Activated naive CD4-positive, alpha-beta T cell (primary cell): ENCODE results near the gene GABRA5.
"Not testable (repeated sequence)": the region's sequence is repeated elsewhere in the genome, so short reads cannot be mapped to it uniquely, and the experiment has no call there.

Source experiments
- DNase-seq, 4 experiments: peaks; one replicate each; lab custom pipeline; 2025; lab: John Stamatoyannopoulos, UW

Gene GABRA5

DNA sequence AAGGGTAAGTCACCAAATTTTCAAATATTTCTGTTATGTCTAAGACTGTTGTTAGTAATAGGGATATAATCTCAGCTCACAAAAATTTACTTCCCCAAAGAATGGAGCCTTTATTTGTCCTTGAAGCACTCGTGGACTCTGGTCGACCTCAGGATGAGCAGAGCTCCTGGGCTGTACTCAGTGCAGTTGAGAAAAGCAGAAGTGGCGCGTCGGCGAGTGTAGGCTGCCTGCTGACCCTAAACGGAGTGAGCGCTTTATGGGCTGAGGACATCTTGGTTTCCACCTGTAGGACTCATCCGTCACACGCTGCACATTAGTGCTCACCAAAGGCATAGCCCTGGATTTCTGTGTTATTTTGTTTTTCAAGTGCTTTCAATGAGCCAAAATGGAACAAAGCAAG lies 11.0 kb downstream of the GABRA5 start:
- DNase-seq: no peak

GRCh38 chr15:26879706-26880105 lies 12.8 kb downstream of the GABRA5 start:
- DNase-seq: no peak

DNA sequence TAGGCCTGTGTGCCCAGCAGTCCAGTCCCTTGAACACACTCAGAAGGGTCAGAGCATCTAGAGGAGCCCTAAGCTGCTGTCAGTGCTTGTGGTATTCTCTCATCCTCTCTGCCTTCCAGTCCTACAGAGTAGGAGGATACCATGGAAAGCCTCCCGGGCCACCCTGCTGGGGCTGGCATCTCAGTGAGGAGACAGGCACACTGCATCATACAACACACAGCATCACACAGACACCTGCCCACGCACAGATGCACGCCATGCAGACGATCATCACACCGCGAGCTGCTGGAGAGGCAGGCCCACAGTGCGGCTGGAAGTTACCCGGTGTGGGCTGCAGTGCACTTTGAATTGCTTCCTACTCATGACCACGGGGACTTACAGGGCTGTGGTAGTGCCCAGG lies 15.2 kb downstream of the GABRA5 start:
- DNase-seq: no peak

DNA sequence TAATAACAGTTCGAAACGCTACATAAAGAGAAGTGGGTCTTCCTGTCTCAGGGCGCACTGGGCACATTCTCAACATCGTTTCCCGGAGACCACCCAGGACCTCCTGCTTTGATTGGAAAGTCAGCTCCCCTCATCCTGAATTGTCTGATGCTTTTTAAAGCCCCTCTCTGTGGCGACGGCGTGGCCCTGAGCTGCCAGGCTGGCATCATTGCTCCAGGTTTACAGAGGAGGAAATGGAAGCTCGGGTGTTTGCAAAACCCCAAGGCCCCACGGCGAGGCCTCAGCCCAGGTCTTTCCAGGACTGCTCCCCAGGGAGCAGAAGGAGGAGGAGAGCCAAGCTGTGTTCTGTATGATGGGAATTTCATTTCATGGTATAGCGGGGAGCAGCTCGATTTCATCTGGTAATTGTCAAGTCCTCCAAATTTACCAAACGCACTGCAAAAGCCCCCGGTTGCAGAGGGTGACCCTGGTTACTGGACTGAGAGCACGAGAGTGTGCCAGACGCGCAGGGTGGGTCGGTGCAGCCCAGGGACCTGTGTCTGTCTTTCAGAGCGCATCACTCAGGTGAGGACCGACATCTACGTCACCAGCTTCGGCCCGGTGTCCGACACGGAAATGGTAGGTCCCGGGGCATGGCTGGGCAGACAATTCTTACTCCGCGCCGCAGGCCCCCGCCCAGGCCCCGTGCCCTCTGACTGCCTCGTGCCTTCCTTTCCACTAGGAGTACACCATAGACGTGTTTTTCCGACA lies 15.9 kb downstream of the GABRA5 start:
- no peak for DNase-seq

GRCh38 chr15:26883466-26883865 lies 16.6 kb downstream of the GABRA5 start:
- DNase-seq: no peak

DNA sequence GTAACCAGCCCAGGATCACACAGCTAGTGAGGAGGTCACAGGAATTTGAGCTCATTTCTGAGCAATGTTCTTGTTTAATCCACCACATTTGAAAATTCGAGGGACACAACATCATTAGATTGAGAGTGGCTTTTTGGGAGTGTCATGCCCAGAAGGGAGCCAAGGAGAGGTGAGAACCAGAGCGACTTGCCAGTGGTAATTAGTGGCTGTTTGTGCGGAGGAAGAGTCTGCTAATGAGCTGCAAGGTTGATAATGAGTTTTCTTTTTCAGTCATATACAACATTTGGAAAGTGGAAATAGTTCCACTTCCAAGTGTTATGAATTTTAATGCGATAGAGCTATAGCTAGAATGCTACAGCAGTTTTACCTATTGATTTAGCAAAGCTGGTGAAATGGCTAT lies 19.7 kb downstream of the GABRA5 start:
- DNase-seq: no peak

GRCh38 chr15:26887926-26888666 lies 21.2 kb downstream of the GABRA5 start:
- DNase-seq: no peak

GRCh38 chr15:26888761-26889160 lies 21.9 kb downstream of the GABRA5 start:
- DNase-seq: no peak

- no peak for DNase-seq
Observed at GRCh38 chr15:26889298-26889898, 22.5 kb downstream of the GABRA5 start.

DNA sequence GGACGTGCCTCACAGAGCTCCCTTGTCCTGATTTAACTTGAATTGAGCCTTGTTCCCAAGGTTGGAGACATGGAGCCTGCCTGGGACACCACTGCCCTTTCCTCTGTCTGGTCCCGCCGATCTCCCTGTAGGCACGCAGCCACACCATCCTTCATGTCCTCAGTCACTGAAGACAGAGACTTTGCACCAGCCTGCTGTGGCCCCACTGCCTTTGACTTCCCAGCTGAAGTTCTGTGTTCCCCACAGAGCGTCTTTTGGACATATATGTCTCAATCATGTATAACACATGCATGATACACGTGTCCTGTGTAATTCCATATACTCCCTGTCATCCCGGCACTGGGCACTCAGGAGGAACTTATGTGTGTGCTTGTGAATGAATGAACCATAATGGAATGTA lies 23.6 kb downstream of the GABRA5 start:
- no peak for DNase-seq

GRCh38 chr15:26890988-26891387 lies 24.1 kb downstream of the GABRA5 start:
- DNase-seq: no peak

DNA sequence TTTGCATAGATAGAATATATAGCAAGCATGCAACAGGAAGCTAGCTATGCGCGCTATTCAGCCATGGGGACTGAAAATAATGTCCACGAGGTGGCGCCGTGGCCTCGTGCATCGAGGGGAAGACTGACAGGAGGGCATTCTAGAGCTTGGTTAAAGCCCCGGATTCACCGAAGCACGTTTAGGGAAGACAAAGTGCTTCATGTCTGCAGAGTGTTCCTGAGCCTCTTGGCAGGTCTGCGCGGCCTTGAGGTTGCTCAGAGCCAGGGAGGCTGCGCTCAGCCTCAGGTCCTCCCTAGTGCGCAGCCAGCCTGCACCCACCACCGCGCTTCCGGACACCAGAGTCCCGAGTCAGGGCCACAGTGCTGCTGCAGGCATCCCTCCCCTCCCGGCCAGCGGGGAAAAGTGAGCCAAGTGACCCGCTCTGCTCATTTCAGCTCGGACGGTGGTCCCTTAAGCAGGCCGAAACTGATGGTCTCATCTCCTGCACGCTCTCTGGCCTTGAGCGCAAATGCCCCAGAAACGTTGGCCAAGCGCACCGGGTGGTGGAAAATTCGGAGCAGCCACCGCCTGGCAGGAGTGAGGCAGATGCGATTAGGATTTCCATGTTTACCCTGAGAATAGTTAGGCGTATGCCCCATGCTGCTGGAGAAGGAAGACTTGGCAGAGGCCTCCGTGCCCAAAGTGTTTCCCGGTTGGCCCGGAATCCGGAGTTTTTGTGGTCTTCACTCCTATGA lies 24.8 kb downstream of the GABRA5 start:
- no peak for DNase-seq

- DNase-seq: no peak
Observed at GRCh38 chr15:26892182-26892518, 25.3 kb downstream of the GABRA5 start.

- DNase-seq: no peak
Observed at GRCh38 chr15:26892678-26893077, 25.8 kb downstream of the GABRA5 start.

GRCh38 chr15:26893351-26894065 lies 26.6 kb downstream of the GABRA5 start:
- no peak for DNase-seq

DNA sequence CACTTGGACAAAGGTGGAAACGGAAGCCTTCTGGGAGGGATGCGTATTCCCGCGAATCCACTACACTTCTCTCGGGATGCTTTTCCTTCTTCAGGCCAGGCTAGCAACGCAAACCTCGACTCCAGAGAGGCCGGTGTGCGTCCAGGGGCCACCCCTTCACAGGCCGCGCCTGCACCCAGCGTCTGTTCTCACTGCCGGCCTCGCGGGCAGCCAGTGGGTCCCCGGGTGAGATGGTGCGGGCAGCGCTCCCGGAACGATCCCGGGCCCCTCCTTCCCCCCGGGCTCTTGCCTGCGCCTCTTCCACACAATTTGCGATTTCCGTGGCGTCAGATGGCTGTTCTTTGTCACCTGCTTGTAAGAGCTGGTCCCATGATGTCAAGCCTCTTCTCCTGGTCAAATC lies 27.3 kb downstream of the GABRA5 start:
- no peak for DNase-seq

GRCh38 chr15:26895346-26895745 lies 28.5 kb downstream of the GABRA5 start:
- not testable (repeated sequence) for DNase-seq

DNA sequence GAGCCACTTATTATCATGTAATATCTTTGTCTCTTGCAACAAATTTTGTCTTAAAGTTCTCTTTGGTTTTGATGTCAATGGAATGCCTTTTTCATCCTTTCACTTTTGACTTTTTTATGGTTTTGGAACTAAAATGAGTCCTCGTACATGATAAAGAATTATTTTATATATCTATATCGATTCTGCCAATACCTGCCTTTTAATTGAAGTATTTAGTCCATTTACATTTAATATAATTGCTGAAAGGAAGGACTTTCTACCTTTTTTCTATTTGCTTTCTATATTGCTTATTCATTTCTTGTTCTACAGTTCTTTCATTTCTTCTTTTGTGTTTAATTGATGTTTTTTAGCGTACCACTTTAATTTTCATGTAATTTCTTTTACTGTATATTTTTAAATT lies 32.8 kb downstream of the GABRA5 start:
- DNase-seq: no peak

- DNase-seq: no peak
Observed at GRCh38 chr15:26901041-26901440, 34.2 kb downstream of the GABRA5 start.

DNA sequence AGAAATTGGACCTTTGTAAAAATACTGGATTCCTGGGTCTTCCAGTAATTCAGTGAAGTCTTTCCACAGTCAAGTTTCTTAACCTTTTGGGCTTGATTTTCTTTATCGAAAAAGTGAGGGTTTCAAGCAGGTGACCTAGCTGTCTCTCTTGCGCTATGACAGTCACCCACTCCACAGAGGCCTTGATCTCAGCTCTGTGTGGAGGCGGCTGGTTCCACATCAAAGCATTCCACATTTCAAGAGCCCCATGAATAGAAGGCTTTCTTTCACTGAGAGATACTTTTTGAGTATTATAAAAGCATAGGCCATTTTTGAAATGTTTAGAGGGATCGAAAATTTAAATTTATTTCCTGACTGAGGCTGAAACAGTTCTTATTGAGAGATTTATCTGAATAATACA lies 43.9 kb downstream of the GABRA5 start:
- DNase-seq: no peak

DNA sequence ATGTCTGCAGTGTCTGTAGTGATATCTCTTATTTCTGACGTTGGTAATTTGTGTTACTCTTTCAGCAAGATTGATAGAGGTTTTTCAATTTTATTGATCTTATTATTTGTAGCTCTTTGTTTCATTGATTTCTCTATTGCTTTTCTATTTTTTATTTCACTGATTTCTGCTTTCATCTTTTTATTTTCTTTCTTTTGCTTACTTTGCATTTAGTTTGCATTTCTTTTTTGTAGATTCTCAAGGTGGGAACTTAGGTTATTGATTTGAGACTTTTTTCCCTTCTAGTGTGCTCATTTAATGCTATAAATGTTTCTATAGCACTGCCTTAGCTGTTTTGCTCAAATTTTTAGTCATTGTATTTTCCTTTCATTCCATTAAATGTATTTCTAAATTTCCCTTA lies 54.6 kb downstream of the GABRA5 start:
- no peak for DNase-seq

DNA sequence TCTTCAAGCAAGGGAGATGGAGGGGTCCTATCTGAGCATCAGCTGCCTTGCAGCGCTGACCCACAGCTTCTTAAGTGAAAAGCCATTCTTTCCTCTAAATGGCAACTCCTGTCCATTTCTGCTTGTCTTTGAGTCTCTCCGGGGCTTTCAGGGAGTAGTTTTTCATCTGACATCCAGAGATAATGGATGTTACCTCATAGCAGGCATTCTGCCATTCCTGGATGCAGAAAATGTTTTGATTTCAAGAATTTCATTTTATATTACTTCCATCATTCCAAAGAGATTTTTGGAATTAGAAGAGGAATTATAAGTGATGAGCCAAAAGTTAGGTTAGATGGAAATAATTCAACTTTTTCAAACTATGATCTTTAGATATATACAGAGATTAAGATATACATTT lies 59.2 kb downstream of the GABRA5 start:
- DNase-seq: no peak
